GM12878 (cell line): ENCODE results near the gene TRIM63. TPM values are rescaled to one million over a fixed set of nuclear protein-coding genes. Genes with fewer than 3 reads are reported as not detected.

ENCODE experiments used
- MEF2B ChIP-seq: fragments of 450-650 bp; IDR thresholded peaks from 2 replicates; pipeline ENCODE4 v1.6.1; 2018; ENCODE audit warnings: mild to moderate bottlenecking, moderate library complexity; ENCODE audit not compliant: partially characterized antibody, poor library complexity, severe bottlenecking
- PAX5 ChIP-seq: IDR thresholded peaks from 2 replicates; pipeline ENCODE4 v1.6.1; 2011; ENCODE audit warnings: low read depth, low read length, borderline replicate concordance
- RBBP5 ChIP-seq: fragments of 200-600 bp; sonication (generic); conservative IDR thresholded peaks from 2 replicates; pipeline ENCODE4 v1.6.1; 2016
- SRF ChIP-seq, 2 experiments: IDR thresholded peaks; 2 replicates each; pipeline ENCODE4 v1.6.1; 2011; ENCODE audit warnings: low read depth in 2 of 2, low read length in 2 of 2, mild to moderate bottlenecking in 1 of 2, moderate library complexity in 1 of 2
- polyA plus RNA-seq, 11 experiments: library from polyadenylated mRNA; depleted of rRNA in 4 of 11; unstranded in 6 of 11; stranded (reverse) in 5 of 11; fragments of >200 nt; fragmentation: Nextera tagmentation in 4 of 11; fragmentation: Illumina TruSeq in 1 of 11; extraction: Ambion mirVana in 4 of 11; extraction: Trizol in 1 of 11; gene quantifications; 1 replicate in 1 of 11; 2 replicates in 10 of 11; pipeline versions ENCODE4 v1.2.1 to v1.2.3, GENCODE V29; 2011 to 2016; ENCODE audit warnings: inconsistent platforms in 2 of 11, missing spikeins in 2 of 11, low read depth in 1 of 11
- total RNA-seq, 4 experiments: library from RNA; depleted of rRNA in 3 of 4; stranded (reverse); fragments of >200 nt in 3 of 4; fragmentation: Illumina TruSeq in 1 of 4; extraction: Trizol in 1 of 4; gene quantifications; 2 replicates each; pipeline versions ENCODE4 v1.2.1 to v1.2.3, GENCODE V29; 2013 to 2021
- TF ChIP-seq, protein P1 (sequence below): fragments of 450-650 bp; IDR thresholded peaks from 2 replicates; pipeline ENCODE4 v1.6.1; 2018; ENCODE audit warnings: mild to moderate bottlenecking, low read depth, moderate library complexity; ENCODE audit not compliant: partially characterized antibody
- TF ChIP-seq, protein P2 (sequence below): fragments of 450-650 bp; IDR thresholded peaks from 2 replicates; pipeline ENCODE4 v1.6.1; 2017; ENCODE audit warnings: mild to moderate bottlenecking, moderate library complexity
- TF ChIP-seq, protein P3 (sequence below): fragments of 450-650 bp; formaldehyde crosslinking; IDR thresholded peaks from 2 replicates; pipeline ENCODE4 v1.4.0; 2020; ENCODE audit warnings: mild to moderate bottlenecking, moderate library complexity
- TF ChIP-seq, protein P4 (sequence below): fragments of 150-350 bp; IDR thresholded peaks from 2 replicates; pipeline ENCODE4 v1.6.1; 2016; ENCODE audit warnings: low read depth, low read length
- TF ChIP-seq, protein P5 (sequence below): fragments of 450-650 bp; IDR thresholded peaks from 2 replicates; pipeline ENCODE4 v1.6.1; 2017; ENCODE audit warnings: mild to moderate bottlenecking, low read depth, inconsistent platforms; ENCODE audit not compliant: poor library complexity, severe bottlenecking

The TRIM63 gene
- total and polyA plus RNA-seq, 10 of the 15 experiments (the other 5 are each of a cell fraction or from before 2014, with no cell fraction given): not detected

DNA sequence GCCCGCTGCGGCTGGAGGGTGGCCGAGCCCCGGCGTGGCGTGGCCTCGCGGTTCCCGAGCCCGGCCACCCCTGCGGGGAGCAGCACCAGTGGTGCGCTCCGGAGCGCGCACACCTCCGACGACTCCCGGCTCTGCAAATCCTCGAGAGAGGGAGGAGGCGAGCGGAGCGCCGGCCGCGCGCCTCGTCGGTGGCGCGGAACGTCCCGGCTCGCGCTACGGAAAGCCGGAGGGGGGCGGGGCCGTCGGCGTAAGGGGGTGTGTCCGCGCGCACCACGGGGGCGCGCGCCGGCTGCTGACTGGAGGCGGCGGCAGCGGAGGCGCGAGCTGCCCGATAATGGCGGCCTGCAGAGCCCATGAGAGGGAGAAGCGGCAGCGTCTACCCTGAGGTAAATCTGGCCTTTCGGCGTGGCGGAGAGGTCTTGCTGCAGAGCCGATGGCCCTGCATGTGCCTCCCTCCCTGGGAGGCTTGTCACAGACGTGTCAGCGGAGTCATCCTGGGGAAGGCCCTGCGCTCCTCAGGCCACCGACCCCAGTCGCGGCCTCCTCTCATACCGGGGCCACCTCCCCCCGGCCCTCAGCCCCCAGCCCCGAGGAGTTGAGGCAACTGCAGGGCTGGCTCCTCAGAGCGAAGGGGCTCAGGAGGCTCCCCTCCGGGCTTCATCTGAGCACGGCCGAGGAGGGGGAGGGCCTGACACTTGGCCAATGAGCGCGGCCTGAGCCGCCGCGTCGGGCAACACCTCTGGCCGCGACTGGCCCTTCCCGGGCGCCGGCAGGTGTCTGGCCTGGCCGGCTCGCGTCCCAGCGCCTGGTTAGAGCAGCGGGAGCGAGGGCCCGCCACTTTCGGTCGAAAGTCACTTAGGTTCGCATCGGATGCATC is 44.3 kb upstream of the TRIM63 start, which contains the start of gene PDIK1L (continued):
- peak; percentile 77; the same call in 1 of the 2 replicates for TF ChIP-seq PAX5
- TF ChIP-seq, protein P1, sequence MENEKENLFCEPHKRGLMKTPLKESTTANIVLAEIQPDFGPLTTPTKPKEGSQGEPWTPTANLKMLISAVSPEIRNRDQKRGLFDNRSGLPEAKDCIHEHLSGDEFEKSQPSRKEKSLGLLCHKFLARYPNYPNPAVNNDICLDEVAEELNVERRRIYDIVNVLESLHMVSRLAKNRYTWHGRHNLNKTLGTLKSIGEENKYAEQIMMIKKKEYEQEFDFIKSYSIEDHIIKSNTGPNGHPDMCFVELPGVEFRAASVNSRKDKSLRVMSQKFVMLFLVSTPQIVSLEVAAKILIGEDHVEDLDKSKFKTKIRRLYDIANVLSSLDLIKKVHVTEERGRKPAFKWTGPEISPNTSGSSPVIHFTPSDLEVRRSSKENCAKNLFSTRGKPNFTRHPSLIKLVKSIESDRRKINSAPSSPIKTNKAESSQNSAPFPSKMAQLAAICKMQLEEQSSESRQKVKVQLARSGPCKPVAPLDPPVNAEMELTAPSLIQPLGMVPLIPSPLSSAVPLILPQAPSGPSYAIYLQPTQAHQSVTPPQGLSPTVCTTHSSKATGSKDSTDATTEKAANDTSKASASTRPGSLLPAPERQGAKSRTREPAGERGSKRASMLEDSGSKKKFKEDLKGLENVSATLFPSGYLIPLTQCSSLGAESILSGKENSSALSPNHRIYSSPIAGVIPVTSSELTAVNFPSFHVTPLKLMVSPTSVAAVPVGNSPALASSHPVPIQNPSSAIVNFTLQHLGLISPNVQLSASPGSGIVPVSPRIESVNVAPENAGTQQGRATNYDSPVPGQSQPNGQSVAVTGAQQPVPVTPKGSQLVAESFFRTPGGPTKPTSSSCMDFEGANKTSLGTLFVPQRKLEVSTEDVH: no peak
- TF ChIP-seq MEF2B: no peak
- no peak for TF ChIP-seq SRF (IDR thresholded peaks at IDR 0.05; ENCODE audit: low read depth in 2 of 2, low read length in 2 of 2)
- TF ChIP-seq, protein P2, sequence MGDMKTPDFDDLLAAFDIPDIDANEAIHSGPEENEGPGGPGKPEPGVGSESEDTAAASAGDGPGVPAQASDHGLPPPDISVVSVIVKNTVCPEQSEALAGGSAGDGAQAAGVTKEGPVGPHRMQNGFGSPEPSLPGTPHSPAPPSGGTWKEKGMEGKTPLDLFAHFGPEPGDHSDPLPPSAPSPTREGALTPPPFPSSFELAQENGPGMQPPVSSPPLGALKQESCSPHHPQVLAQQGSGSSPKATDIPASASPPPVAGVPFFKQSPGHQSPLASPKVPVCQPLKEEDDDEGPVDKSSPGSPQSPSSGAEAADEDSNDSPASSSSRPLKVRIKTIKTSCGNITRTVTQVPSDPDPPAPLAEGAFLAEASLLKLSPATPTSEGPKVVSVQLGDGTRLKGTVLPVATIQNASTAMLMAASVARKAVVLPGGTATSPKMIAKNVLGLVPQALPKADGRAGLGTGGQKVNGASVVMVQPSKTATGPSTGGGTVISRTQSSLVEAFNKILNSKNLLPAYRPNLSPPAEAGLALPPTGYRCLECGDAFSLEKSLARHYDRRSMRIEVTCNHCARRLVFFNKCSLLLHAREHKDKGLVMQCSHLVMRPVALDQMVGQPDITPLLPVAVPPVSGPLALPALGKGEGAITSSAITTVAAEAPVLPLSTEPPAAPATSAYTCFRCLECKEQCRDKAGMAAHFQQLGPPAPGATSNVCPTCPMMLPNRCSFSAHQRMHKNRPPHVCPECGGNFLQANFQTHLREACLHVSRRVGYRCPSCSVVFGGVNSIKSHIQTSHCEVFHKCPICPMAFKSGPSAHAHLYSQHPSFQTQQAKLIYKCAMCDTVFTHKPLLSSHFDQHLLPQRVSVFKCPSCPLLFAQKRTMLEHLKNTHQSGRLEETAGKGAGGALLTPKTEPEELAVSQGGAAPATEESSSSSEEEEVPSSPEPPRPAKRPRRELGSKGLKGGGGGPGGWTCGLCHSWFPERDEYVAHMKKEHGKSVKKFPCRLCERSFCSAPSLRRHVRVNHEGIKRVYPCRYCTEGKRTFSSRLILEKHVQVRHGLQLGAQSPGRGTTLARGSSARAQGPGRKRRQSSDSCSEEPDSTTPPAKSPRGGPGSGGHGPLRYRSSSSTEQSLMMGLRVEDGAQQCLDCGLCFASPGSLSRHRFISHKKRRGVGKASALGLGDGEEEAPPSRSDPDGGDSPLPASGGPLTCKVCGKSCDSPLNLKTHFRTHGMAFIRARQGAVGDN: 0 out of 2 replicates have a peak, but pooled peaks have one; percentile 40
- no peak; the same call in 1 of the 2 replicates for TF ChIP-seq RBBP5
- TF ChIP-seq, protein P3, sequence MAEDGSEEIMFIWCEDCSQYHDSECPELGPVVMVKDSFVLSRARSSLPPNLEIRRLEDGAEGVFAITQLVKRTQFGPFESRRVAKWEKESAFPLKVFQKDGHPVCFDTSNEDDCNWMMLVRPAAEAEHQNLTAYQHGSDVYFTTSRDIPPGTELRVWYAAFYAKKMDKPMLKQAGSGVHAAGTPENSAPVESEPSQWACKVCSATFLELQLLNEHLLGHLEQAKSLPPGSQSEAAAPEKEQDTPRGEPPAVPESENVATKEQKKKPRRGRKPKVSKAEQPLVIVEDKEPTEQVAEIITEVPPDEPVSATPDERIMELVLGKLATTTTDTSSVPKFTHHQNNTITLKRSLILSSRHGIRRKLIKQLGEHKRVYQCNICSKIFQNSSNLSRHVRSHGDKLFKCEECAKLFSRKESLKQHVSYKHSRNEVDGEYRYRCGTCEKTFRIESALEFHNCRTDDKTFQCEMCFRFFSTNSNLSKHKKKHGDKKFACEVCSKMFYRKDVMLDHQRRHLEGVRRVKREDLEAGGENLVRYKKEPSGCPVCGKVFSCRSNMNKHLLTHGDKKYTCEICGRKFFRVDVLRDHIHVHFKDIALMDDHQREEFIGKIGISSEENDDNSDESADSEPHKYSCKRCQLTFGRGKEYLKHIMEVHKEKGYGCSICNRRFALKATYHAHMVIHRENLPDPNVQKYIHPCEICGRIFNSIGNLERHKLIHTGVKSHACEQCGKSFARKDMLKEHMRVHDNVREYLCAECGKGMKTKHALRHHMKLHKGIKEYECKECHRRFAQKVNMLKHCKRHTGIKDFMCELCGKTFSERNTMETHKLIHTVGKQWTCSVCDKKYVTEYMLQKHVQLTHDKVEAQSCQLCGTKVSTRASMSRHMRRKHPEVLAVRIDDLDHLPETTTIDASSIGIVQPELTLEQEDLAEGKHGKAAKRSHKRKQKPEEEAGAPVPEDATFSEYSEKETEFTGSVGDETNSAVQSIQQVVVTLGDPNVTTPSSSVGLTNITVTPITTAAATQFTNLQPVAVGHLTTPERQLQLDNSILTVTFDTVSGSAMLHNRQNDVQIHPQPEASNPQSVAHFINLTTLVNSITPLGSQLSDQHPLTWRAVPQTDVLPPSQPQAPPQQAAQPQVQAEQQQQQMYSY (CRISPR knock-in tag): no peak
- TF ChIP-seq, protein P4, sequence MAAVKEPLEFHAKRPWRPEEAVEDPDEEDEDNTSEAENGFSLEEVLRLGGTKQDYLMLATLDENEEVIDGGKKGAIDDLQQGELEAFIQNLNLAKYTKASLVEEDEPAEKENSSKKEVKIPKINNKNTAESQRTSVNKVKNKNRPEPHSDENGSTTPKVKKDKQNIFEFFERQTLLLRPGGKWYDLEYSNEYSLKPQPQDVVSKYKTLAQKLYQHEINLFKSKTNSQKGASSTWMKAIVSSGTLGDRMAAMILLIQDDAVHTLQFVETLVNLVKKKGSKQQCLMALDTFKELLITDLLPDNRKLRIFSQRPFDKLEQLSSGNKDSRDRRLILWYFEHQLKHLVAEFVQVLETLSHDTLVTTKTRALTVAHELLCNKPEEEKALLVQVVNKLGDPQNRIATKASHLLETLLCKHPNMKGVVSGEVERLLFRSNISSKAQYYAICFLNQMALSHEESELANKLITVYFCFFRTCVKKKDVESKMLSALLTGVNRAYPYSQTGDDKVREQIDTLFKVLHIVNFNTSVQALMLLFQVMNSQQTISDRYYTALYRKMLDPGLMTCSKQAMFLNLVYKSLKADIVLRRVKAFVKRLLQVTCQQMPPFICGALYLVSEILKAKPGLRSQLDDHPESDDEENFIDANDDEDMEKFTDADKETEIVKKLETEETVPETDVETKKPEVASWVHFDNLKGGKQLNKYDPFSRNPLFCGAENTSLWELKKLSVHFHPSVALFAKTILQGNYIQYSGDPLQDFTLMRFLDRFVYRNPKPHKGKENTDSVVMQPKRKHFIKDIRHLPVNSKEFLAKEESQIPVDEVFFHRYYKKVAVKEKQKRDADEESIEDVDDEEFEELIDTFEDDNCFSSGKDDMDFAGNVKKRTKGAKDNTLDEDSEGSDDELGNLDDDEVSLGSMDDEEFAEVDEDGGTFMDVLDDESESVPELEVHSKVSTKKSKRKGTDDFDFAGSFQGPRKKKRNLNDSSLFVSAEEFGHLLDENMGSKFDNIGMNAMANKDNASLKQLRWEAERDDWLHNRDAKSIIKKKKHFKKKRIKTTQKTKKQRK: no peak
- TF ChIP-seq, protein P5, sequence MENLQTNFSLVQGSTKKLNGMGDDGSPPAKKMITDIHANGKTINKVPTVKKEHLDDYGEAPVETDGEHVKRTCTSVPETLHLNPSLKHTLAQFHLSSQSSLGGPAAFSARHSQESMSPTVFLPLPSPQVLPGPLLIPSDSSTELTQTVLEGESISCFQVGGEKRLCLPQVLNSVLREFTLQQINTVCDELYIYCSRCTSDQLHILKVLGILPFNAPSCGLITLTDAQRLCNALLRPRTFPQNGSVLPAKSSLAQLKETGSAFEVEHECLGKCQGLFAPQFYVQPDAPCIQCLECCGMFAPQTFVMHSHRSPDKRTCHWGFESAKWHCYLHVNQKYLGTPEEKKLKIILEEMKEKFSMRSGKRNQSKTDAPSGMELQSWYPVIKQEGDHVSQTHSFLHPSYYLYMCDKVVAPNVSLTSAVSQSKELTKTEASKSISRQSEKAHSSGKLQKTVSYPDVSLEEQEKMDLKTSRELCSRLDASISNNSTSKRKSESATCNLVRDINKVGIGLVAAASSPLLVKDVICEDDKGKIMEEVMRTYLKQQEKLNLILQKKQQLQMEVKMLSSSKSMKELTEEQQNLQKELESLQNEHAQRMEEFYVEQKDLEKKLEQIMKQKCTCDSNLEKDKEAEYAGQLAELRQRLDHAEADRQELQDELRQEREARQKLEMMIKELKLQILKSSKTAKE: no peak
